Small intestine (tissue), 7 donors: ENCODE results near the gene HEG1. TPM values are rescaled to one million over a fixed set of nuclear protein-coding genes. Genes with fewer than 3 reads are reported as not detected.

ENCODE experiments used
- DNase-seq, 2 donors: peaks; one replicate each; pipeline versions ENCODE4 v3.0.0 to v3.0.0-alpha.2; 2013
- FAIRE-seq: peaks from 2 replicates; lab custom pipeline; 2012; peaks lifted over from hg19 to GRCh38; lab: Jason Lieb, UNC
- H3K27ac ChIP-seq, 3 donors: one replicate each; pipeline ENCODE4 v1.5.1; 2013; ENCODE audit warnings: low read length in 2 of 3, mild to moderate bottlenecking in 2 of 3, control low read depth in 1 of 3, inconsistent platforms in 1 of 3, low read depth in 1 of 3, moderate library complexity in 1 of 3
- H3K27me3 ChIP-seq, 3 donors: one replicate each; pipeline ENCODE4 v1.6.1; 2013; ENCODE audit warnings: low read length in 3 of 3, inconsistent platforms in 1 of 3; ENCODE audit not compliant: control insufficient read depth in 3 of 3, insufficient read depth in 3 of 3
- H3K36me3 ChIP-seq, 3 donors: one replicate each; pipeline ENCODE4 v1.6.1; 2013; ENCODE audit warnings: low read length in 3 of 3, inconsistent platforms in 1 of 3, low read depth in 1 of 3, mild to moderate bottlenecking in 1 of 3, moderate library complexity in 1 of 3; ENCODE audit not compliant: control insufficient read depth in 3 of 3, insufficient read depth in 2 of 3
- H3K4me1 ChIP-seq, 3 donors: one replicate each; pipeline ENCODE4 v1.6.1; 2013; ENCODE audit warnings: low read length in 2 of 3, inconsistent platforms in 1 of 3, low read depth in 1 of 3, mild to moderate bottlenecking in 1 of 3, moderate library complexity in 1 of 3; ENCODE audit not compliant: control insufficient read depth in 3 of 3, insufficient read depth in 2 of 3
- H3K4me3 ChIP-seq, 3 donors: one replicate each; pipeline ENCODE4 v1.5.1; 2013; ENCODE audit warnings: low read length in 3 of 3, control low read depth in 1 of 3, inconsistent platforms in 1 of 3, low read depth in 1 of 3, mild to moderate bottlenecking in 1 of 3, moderate library complexity in 1 of 3
- H3K9me3 ChIP-seq, 2 donors: one replicate each; pipeline ENCODE4 v1.6.1; 2013; ENCODE audit warnings: low read depth in 1 of 2, low read length in 1 of 2; ENCODE audit not compliant: control insufficient read depth in 2 of 2, insufficient read depth in 1 of 2
- WGBS, 3 donors: extraction: QIAGEN DNeasy Blood & Tissue Kit; methylation state at CpG; one replicate each; pipeline ENCODE4 v1.1.7; 2013; 5-methylcytosine and 5-hydroxymethylcytosine counted together
- polyA plus RNA-seq, 4 donors: library from polyadenylated mRNA; stranded (reverse) in 3 of 4; unstranded in 1 of 4; fragments of 200-250 nt in 3 of 4; fragments of 120-200 nt in 1 of 4; gene quantifications; one replicate each; pipeline versions ENCODE4 v1.2.1 to v1.2.3, GENCODE V29; 2013
- donor health status: healthy with polysubstance abuse.
- donor health status: control.
- donor health status: control.
- donor health status: Bipolar disorder and iron deficiency.
- donor health status: healthy.

HEG1 gene
- polyA plus RNA-seq, 4 donors = 0.27 to 16.6 (median 5.5) TPM

DNA sequence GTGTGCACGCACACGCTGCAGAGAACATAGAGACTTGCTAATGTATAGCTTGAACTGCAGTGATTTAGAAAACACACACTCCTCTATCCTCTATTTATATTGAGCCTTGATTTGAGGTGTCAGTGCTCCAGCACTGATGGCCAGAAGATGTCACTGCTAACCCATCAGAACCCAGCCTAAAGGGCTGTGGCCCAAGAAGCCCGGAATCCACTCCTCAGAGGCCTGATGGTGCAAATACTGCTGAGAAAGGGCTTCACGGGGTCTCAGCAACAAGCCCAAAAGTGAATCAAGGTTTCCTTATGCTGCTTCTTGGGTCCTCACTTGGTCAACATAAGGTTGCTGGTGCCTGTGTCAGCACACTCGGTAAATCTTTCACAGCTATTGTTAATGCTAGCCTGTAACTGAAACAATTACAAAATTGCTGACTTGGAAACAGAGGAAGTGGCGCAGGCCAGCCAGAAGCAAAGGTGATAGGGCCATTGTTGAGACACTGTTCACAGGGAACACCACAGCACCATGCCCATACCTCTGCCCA lies 60.3 kb downstream of the HEG1 start:
- 50% methylated on average over 6 of the region's 6 CpGs for WGBS, 3 donors
- peaks cover 0 to 23% (median 2%) of the 10 kb centered on the region in 3 donors for H3K36me3 ChIP-seq
- H3K9me3 ChIP-seq = no peaks in the 10 kb centered on the region
- peaks cover 0 to 32% (median 2%) of the 10 kb centered on the region in 3 donors for H3K4me1 ChIP-seq
- FAIRE-seq (no peak), DNase-seq (peak; percentile 73 to 83)
- H3K27me3 ChIP-seq = no peaks in the 10 kb centered on the region
- no peak overlapping the region for H3K4me3 ChIP-seq
- H3K27ac ChIP-seq = peak overlapping the region in 2 of 3 donors; percentile 18 to 59

DNA sequence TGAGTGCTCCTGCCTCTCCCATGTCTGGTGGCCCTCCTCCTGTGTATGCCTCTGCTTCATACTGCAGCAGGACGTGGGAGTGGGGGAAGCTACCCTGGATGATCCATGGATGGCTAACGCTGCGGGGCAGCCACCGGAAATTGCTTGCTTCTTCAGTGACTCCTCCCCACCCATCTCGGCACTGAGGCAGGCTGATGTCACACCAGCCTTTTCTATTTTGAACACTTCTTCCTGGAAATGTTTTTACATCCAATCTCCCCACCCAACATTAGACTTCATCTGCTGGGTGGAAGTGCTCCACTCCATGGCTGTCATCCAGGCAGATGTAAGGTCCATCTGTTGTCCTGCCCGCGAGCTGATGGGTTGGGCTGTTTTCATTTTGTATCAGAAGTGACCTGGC lies 62.3 kb downstream of the HEG1 start:
- 63 to 88% (median 78%) methylated on average over 7 of the region's 7 CpGs for WGBS, 3 donors
- DNase-seq = peak in 1 of 2 donors; percentile 24
- H3K4me3 ChIP-seq = no peak overlapping the region
- H3K4me1 ChIP-seq = peaks cover 0 to 34% (median 2%) of the 10 kb centered on the region in 3 donors
- FAIRE-seq = no peak
- peak overlapping the region in 1 of 3 donors; percentile 64 for H3K27ac ChIP-seq
- H3K27me3 ChIP-seq = no peaks in the 10 kb centered on the region
- peaks cover 0 to under 1% of the 10 kb centered on the region in 2 donors for H3K9me3 ChIP-seq
- peaks cover 0 to 27% (median 2%) of the 10 kb centered on the region in 3 donors for H3K36me3 ChIP-seq

DNA sequence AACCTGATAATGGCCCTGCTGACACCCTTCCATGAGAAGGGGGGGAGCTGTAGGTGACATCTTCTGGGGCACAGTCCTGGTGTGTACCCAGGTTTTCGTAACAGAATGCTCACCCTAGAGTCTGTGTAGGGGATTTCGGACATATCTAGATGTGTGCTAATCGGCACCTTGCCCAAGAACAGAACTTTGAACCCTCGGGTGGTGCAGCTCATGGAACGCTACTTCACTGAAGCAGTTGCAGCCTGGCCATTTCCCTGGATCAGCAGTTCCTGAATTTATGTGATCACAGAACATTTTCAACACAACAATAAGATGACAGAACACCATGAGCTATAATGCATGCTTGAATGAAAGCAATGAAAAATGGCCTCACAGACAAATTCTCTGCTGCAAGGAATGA lies 63.8 kb downstream of the HEG1 start:
- Histone ChIP-seq H3K4me3 (no peak overlapping the region), H3K27me3 (no peaks in the 10 kb centered on the region), H3K27ac (peak overlapping the region in 2 of 3 donors; percentile 35 to 70), H3K36me3 (peaks cover 0 to 17% (median 2%) of the 10 kb centered on the region in 3 donors), H3K9me3 (peaks cover 0 to 3% of the 10 kb centered on the region in 2 donors), H3K4me1 (peaks cover 0 to 44% (median 2%) of the 10 kb centered on the region in 3 donors)
- DNase-seq = peak; percentile 93
- 13 to 69% (median 28%) methylated on average over 5 of the region's 5 CpGs for whole genome bisulfite sequencing, 3 donors
- no peak for FAIRE-seq

DNA sequence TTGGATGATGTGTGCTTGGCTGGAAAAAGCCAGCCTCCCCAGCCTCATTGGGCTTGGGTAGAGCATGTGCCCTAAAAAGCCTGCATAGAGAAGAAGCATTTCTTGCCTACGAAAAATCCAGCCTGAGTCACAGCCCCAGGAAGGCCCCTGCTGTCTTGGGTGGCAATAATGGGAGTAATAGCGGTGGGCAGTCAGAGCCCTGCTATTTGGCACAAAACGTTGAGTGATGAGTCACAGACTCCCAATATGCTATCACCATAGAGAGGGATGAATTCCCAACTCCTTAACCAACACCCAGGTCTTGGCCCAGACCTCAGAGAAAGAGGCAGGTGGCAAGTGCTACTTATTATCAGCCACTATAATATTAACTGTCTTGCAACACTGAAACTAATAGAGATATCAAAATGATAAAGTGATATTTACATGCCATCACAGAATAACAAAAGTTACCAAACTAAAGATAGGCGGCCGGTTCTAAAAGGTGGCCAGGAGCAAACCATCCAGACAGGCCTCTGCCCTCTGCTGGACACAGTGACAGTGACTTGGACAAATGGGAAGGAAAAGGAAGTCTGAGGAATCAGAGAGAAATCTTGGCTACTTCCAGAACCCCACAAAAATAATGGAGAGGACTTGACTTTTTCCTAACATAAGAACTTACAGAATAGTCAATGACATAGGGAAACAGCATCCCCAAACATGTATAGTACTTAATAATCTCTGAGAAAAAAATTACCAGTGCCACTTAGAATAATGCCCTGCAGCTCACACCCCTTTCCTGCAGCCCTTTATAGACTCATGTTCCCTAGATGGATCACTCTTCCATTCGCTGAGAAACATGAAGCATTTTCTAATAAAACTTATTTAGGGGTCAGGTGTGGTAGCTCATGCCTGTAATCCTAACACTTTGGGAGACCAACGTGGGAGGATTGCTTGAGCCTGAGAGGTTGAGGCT lies 69.3 kb downstream of the HEG1 start:
- no peaks in the 10 kb centered on the region for H3K27me3 ChIP-seq
- WGBS, 3 donors = 36 to 61% (median 45%) methylated on average over 7 of the region's 7 CpGs
- H3K4me1 ChIP-seq = peaks cover 0 to 46% (median 10%) of the 10 kb centered on the region in 3 donors
- DNase-seq (peak; percentile 70 to 72), FAIRE-seq (no peak)
- H3K4me3 ChIP-seq = no peak overlapping the region
- peak overlapping the region; percentile 77 to 91 (median 83) for H3K27ac ChIP-seq
- H3K9me3 ChIP-seq = peaks cover 0 to 3% of the 10 kb centered on the region in 2 donors
- peaks cover 0 to 14% (median 2%) of the 10 kb centered on the region in 3 donors for H3K36me3 ChIP-seq

DNA sequence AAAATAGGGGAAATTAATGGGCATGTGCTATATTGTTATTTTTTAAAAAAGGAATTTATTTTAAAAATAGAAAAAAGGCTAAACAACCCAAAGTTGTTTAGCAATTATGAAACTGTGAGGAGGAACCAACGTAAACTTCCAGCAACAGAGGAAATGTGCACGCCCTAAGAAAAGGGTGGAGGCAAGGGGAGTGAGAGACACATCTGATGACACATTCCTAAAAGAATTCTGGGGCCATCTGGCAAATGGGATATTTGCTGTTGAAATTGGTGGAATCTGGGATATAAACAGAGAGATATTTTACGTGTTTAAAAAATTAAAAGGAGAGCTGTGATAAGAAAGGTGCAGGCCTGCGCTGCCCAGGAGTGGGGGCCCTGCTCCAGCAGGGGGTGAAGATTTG lies 70.4 kb downstream of the HEG1 start:
- Histone ChIP-seq H3K36me3 (peaks cover 0 to 11% (median 0%) of the 10 kb centered on the region in 3 donors), H3K4me1 (peaks cover 0 to 43% (median 10%) of the 10 kb centered on the region in 3 donors), H3K9me3 (peaks cover 0 to 3% of the 10 kb centered on the region in 2 donors), H3K27me3 (no peaks in the 10 kb centered on the region), H3K27ac (peak overlapping the region; percentile 66 to 91 (median 83)), H3K4me3 (no peak overlapping the region)
- DNase-seq (no peak), FAIRE-seq (no peak)
- 60 to 74% (median 73%) methylated on average over 4 of the region's 4 CpGs for WGBS, 3 donors

DNA sequence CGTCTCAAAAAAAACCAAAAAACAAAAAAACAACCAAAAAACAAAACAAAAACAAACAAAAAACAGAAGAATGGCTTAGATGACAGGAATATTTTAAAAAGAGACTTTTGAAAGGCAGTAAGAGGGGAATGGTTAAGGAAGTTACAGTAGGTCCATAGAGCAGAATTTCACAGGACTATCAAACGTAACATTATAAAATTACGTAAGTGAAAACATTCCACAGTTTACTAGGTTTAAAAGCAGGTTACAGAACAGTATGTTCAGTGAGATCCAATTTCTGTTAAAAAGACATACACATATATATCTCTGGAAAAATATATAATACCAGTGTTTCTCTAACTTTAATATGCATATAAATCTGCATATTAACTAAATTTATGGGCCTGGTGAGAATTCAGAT lies 71.0 kb downstream of the HEG1 start:
- Histone ChIP-seq H3K27ac (peak overlapping the region in 2 of 3 donors; percentile 74 to 91), H3K4me1 (peaks cover 0 to 40% (median 10%) of the 10 kb centered on the region in 3 donors), H3K27me3 (no peaks in the 10 kb centered on the region), H3K9me3 (peaks cover 0 to 3% of the 10 kb centered on the region in 2 donors), H3K36me3 (peaks cover 0 to 6% (median 0%) of the 10 kb centered on the region in 3 donors), H3K4me3 (no peak overlapping the region)
- no peak for FAIRE-seq
- DNase-seq = no peak
- WGBS, 3 donors = 87 to 94% (median 90%) methylated on average over 3 of the region's 3 CpGs

DNA sequence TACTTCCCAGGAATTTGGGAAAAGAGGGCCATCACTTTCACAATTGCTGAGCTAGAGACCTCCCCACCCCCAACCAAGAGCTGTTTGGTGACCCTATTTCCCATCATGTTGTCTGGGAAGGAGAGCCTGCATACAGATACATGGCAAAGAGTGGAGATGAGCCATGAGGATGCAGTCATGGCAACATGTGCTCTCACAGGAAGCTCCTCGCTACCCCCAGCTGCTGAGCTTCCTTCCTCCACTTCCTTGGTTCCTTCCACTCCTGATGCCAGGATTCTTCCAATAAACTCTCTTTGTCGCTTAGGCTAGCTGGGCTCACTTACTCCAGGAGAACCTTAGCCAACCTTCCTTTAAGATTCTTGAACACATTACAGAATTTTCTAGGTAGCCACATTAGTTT lies 72.9 kb downstream of the HEG1 start:
- Histone ChIP-seq H3K27me3 (no peaks in the 10 kb centered on the region), H3K36me3 (peaks cover 0 to 6% (median 0%) of the 10 kb centered on the region in 3 donors), H3K27ac (no peak overlapping the region), H3K9me3 (peaks cover 0 to under 1% of the 10 kb centered on the region in 2 donors), H3K4me1 (peaks cover 0 to 30% (median 10%) of the 10 kb centered on the region in 3 donors), H3K4me3 (no peak overlapping the region)
- 82 to 100% (median 91%) methylated on average over 2 of the region's 2 CpGs for WGBS, 3 donors
- FAIRE-seq (no peak), DNase-seq (no peak)

GRCh38 chr3:124981472-124981871 lies 74.3 kb downstream of the HEG1 start:
- no peak for FAIRE-seq
- no peak overlapping the region for H3K4me3 ChIP-seq

More at GRCh38 chr3:124981472-124981871, 74.3 kb downstream of the HEG1 start:
- peaks cover 0 to 9% (median 0%) of the 10 kb centered on the region in 3 donors for H3K36me3 ChIP-seq
- H3K9me3 ChIP-seq = peaks cover 0 to 9% of the 10 kb centered on the region in 2 donors
- no peaks in the 10 kb centered on the region for H3K27me3 ChIP-seq
- no peak for DNase-seq
- WGBS, 3 donors = 70 to 82% (median 78%) methylated on average over 5 of the region's 5 CpGs
- H3K27ac ChIP-seq = no peak overlapping the region
- peaks cover 0 to 19% (median 9%) of the 10 kb centered on the region in 3 donors for H3K4me1 ChIP-seq
